ENCODE measurements around the gene PC.
A peak's percentile ranks its signal among the peaks of the same experiment; 100 is the strongest.

PC gene

GRCh38 chr11:66870131-66870530 lies 88.1 kb downstream of the PC start:
- 95% methylated on average over 13 of the region's 16 CpGs for WGBS
- no peak overlapping the region for H3K23ac ChIP-seq (ENCODE audit: low read length in 2 of 2)
- H3K14ac ChIP-seq (ENCODE audit: low read length in 2 of 2): no peak overlapping the region
- H3K27ac ChIP-seq (ENCODE audit: low read length, poor library complexity, severe bottlenecking): no peak overlapping the region
- no peak overlapping the region for H3K4me3 ChIP-seq (ENCODE audit: insufficient read depth in 1 of 2, low read depth in 1 of 2, low read length in 2 of 2)
- no peak overlapping the region for H3K18ac ChIP-seq (ENCODE audit: low read depth in 1 of 2, low read length in 2 of 2)
- peaks cover 18 to 50% of the 10 kb centered on the region in 2 experiments for H3K36me3 ChIP-seq (ENCODE audit: control insufficient read depth in 1 of 2, insufficient read depth in 2 of 2, low read depth in 1 of 2, low read length in 2 of 2)
- H2BK15ac ChIP-seq (ENCODE audit: low read depth, poor library complexity, severe bottlenecking): no peak overlapping the region
- H3K27me3 ChIP-seq (ENCODE audit: control insufficient read depth in 1 of 2, insufficient read depth in 1 of 2, low read length in 2 of 2): no peaks in the 10 kb centered on the region
- no peak overlapping the region for H2BK5ac ChIP-seq (ENCODE audit: low read depth, low read length, poor library complexity, severe bottlenecking)
- no peak overlapping the region for H3K4me2 ChIP-seq (ENCODE audit: low read length, poor library complexity, severe bottlenecking)
- H3K4me1 ChIP-seq (ENCODE audit: control insufficient read depth, insufficient read depth, low read depth, low read length): peaks cover 7% of the 10 kb centered on the region
- no peak for DNase-seq
- H3K9ac ChIP-seq (ENCODE audit: low read length): no peak overlapping the region
- no peaks in the 10 kb centered on the region for H3K9me3 ChIP-seq (ENCODE audit: control insufficient read depth, low read length)
- peaks cover 4% of the 10 kb centered on the region for H3K79me1 ChIP-seq (replicated peaks; ENCODE audit: low read length, poor library complexity, severe bottlenecking)
- H2AFZ ChIP-seq (ENCODE audit: low read depth, low read length): no peak overlapping the region
- no peak overlapping the region for H2AK5ac ChIP-seq (ENCODE audit: low read length, severe bottlenecking)
- H4K91ac ChIP-seq (ENCODE audit: low read length): no peak overlapping the region
- H3K4ac ChIP-seq (ENCODE audit: low read depth in 1 of 2, low read length in 2 of 2): no peak overlapping the region
- no peak overlapping the region for H2BK12ac ChIP-seq (ENCODE audit: low read length in 2 of 2)
- no peak overlapping the region for H4K8ac ChIP-seq (ENCODE audit: low read length)
- no peak overlapping the region for H2BK120ac ChIP-seq (ENCODE audit: low read depth, low read length)

GRCh38 chr11:66869567-66869870 lies 88.7 kb downstream of the PC start:
- H3K14ac ChIP-seq (ENCODE audit: low read length in 2 of 2): no peak overlapping the region
- H3K27me3 ChIP-seq (ENCODE audit: control insufficient read depth in 1 of 2, insufficient read depth in 1 of 2, low read length in 2 of 2): no peaks in the 10 kb centered on the region
- no peak overlapping the region for H4K91ac ChIP-seq (ENCODE audit: low read length)
- WGBS: 98% methylated on average over 9 of the region's 9 CpGs
- no peak overlapping the region for H3K4me3 ChIP-seq (ENCODE audit: insufficient read depth in 1 of 2, low read depth in 1 of 2, low read length in 2 of 2)
- H2BK5ac ChIP-seq (ENCODE audit: low read depth, low read length, poor library complexity, severe bottlenecking): no peak overlapping the region
- H3K4me1 ChIP-seq (ENCODE audit: control insufficient read depth, insufficient read depth, low read depth, low read length): peaks cover 7% of the 10 kb centered on the region
- H2BK12ac ChIP-seq (ENCODE audit: low read length in 2 of 2): no peak overlapping the region
- H3K4ac ChIP-seq (ENCODE audit: low read depth in 1 of 2, low read length in 2 of 2): no peak overlapping the region
- H2BK15ac ChIP-seq (ENCODE audit: low read depth, poor library complexity, severe bottlenecking): no peak overlapping the region
- H3K9me3 ChIP-seq (ENCODE audit: control insufficient read depth, low read length): no peaks in the 10 kb centered on the region
- no peak overlapping the region for H3K18ac ChIP-seq (ENCODE audit: low read depth in 1 of 2, low read length in 2 of 2)
- no peak overlapping the region for H3K9ac ChIP-seq (ENCODE audit: low read length)
- peaks cover 18 to 50% of the 10 kb centered on the region in 2 experiments for H3K36me3 ChIP-seq (ENCODE audit: control insufficient read depth in 1 of 2, insufficient read depth in 2 of 2, low read depth in 1 of 2, low read length in 2 of 2)
- no peak overlapping the region for H4K8ac ChIP-seq (ENCODE audit: low read length)
- peaks cover 4% of the 10 kb centered on the region for H3K79me1 ChIP-seq (replicated peaks; ENCODE audit: low read length, poor library complexity, severe bottlenecking)
- H2AK5ac ChIP-seq (ENCODE audit: low read length, severe bottlenecking): no peak overlapping the region
- H2BK120ac ChIP-seq (ENCODE audit: low read depth, low read length): no peak overlapping the region
- DNase-seq: no peak
- H3K27ac ChIP-seq (ENCODE audit: low read length, poor library complexity, severe bottlenecking): no peak overlapping the region
- H2AFZ ChIP-seq (ENCODE audit: low read depth, low read length): no peak overlapping the region
- peak overlapping the region in 1 of 2 experiments; percentile 18 for H3K23ac ChIP-seq (ENCODE audit: low read length in 2 of 2)
- no peak overlapping the region for H3K4me2 ChIP-seq (ENCODE audit: low read length, poor library complexity, severe bottlenecking)

GRCh38 chr11:66868726-66869566 lies 89.2 kb downstream of the PC start:
- no peak overlapping the region for H2BK12ac ChIP-seq (ENCODE audit: low read length in 2 of 2)
- H4K91ac ChIP-seq (ENCODE audit: low read length): no peak overlapping the region
- peaks cover 18 to 51% of the 10 kb centered on the region in 2 experiments for H3K36me3 ChIP-seq (ENCODE audit: control insufficient read depth in 1 of 2, insufficient read depth in 2 of 2, low read depth in 1 of 2, low read length in 2 of 2)
- H3K23ac ChIP-seq (ENCODE audit: low read length in 2 of 2): no peak overlapping the region
- H2BK15ac ChIP-seq (ENCODE audit: low read depth, poor library complexity, severe bottlenecking): no peak overlapping the region
- H3K9me3 ChIP-seq (ENCODE audit: control insufficient read depth, low read length): no peaks in the 10 kb centered on the region
- H3K79me1 ChIP-seq (replicated peaks; ENCODE audit: low read length, poor library complexity, severe bottlenecking): peaks cover 4% of the 10 kb centered on the region
- no peak overlapping the region for H4K8ac ChIP-seq (ENCODE audit: low read length)
- H3K9ac ChIP-seq (ENCODE audit: low read length): no peak overlapping the region
- no peak overlapping the region for H3K18ac ChIP-seq (ENCODE audit: low read depth in 1 of 2, low read length in 2 of 2)
- no peak overlapping the region for H3K27ac ChIP-seq (ENCODE audit: low read length, poor library complexity, severe bottlenecking)
- no peak overlapping the region for H3K4ac ChIP-seq (ENCODE audit: low read depth in 1 of 2, low read length in 2 of 2)
- H2BK120ac ChIP-seq (ENCODE audit: low read depth, low read length): no peak overlapping the region
- H3K27me3 ChIP-seq (ENCODE audit: control insufficient read depth in 1 of 2, insufficient read depth in 1 of 2, low read length in 2 of 2): no peaks in the 10 kb centered on the region
- no peak for DNase-seq
- no peak overlapping the region for H2AK5ac ChIP-seq (ENCODE audit: low read length, severe bottlenecking)
- no peak overlapping the region for H2AFZ ChIP-seq (ENCODE audit: low read depth, low read length)
- H3K4me3 ChIP-seq (ENCODE audit: insufficient read depth in 1 of 2, low read depth in 1 of 2, low read length in 2 of 2): no peak overlapping the region
- no peak overlapping the region for H2BK5ac ChIP-seq (ENCODE audit: low read depth, low read length, poor library complexity, severe bottlenecking)
- H3K4me1 ChIP-seq (ENCODE audit: control insufficient read depth, insufficient read depth, low read depth, low read length): peaks cover 7% of the 10 kb centered on the region
- no peak overlapping the region for H3K4me2 ChIP-seq (ENCODE audit: low read length, poor library complexity, severe bottlenecking)
- 65% methylated on average over 27 of the region's 27 CpGs for WGBS
- no peak overlapping the region for H3K14ac ChIP-seq (ENCODE audit: low read length in 2 of 2)

GRCh38 chr11:66868082-66868725 lies 90.0 kb downstream of the PC start:
- peaks cover 7% of the 10 kb centered on the region for H3K4me1 ChIP-seq (ENCODE audit: control insufficient read depth, insufficient read depth, low read depth, low read length)

More at GRCh38 chr11:66868082-66868725, 90.0 kb downstream of the PC start:
- Histone ChIP-seq H3K4me3 (ENCODE audit: insufficient read depth in 1 of 2, low read depth in 1 of 2, low read length in 2 of 2) (no peak overlapping the region), H2AK5ac (ENCODE audit: low read length, severe bottlenecking) (no peak overlapping the region), H3K14ac (ENCODE audit: low read length in 2 of 2) (no peak overlapping the region), H3K9me3 (ENCODE audit: control insufficient read depth, low read length) (no peaks in the 10 kb centered on the region), H3K27ac (ENCODE audit: low read length, poor library complexity, severe bottlenecking) (no peak overlapping the region), H2BK12ac (ENCODE audit: low read length in 2 of 2) (no peak overlapping the region), H2BK15ac (ENCODE audit: low read depth, poor library complexity, severe bottlenecking) (no peak overlapping the region), H3K4ac (ENCODE audit: low read depth in 1 of 2, low read length in 2 of 2) (no peak overlapping the region), H3K23ac (ENCODE audit: low read length in 2 of 2) (no peak overlapping the region), H3K79me1 (replicated peaks; ENCODE audit: low read length, poor library complexity, severe bottlenecking) (peaks cover 2% of the 10 kb centered on the region), H2BK5ac (ENCODE audit: low read depth, low read length, poor library complexity, severe bottlenecking) (no peak overlapping the region), H2BK120ac (ENCODE audit: low read depth, low read length) (no peak overlapping the region), H2AFZ (ENCODE audit: low read depth, low read length) (no peak overlapping the region), H3K4me2 (ENCODE audit: low read length, poor library complexity, severe bottlenecking) (no peak overlapping the region), H4K91ac (ENCODE audit: low read length) (no peak overlapping the region), H4K8ac (ENCODE audit: low read length) (no peak overlapping the region), H3K27me3 (ENCODE audit: control insufficient read depth in 1 of 2, insufficient read depth in 1 of 2, low read length in 2 of 2) (no peaks in the 10 kb centered on the region), H3K36me3 (ENCODE audit: control insufficient read depth in 1 of 2, insufficient read depth in 2 of 2, low read depth in 1 of 2, low read length in 2 of 2) (peaks cover 18 to 57% of the 10 kb centered on the region in 2 experiments), H3K18ac (ENCODE audit: low read depth in 1 of 2, low read length in 2 of 2) (no peak overlapping the region), H3K9ac (ENCODE audit: low read length) (no peak overlapping the region)
- 93% methylated on average over 9 of the region's 13 CpGs for WGBS
- DNase-seq: no peak
